ENCODE measurements around the gene EXOC6B.

Gene EXOC6B

GRCh38 chr2:72694715-72695496 lies 130.9 kb downstream of the EXOC6B start:
- Histone ChIP-seq H3K4me3 (ENCODE audit: insufficient read depth, low read depth, low read length) (no peak overlapping the region), H3K4me1 (ENCODE audit: control insufficient read depth, insufficient read depth, low read length) (peaks cover 9% of the 10 kb centered on the region), H3K27ac (ENCODE audit: insufficient read depth, low read depth, low read length, poor library complexity, severe bottlenecking) (no peak overlapping the region), H3K27me3 (ENCODE audit: control insufficient read depth, insufficient read depth, low read length, poor library complexity, severe bottlenecking) (no peaks in the 10 kb centered on the region), H3K36me3 (ENCODE audit: control insufficient read depth, insufficient read depth, low read length) (no peaks in the 10 kb centered on the region), H3K9me3 (ENCODE audit: control insufficient read depth, low read length) (no peaks in the 10 kb centered on the region)
- 64 to 71% methylated on average over 9 of the region's 9 CpGs for WGBS, 2 experiments

GRCh38 chr2:72689579-72690195 lies 136.1 kb downstream of the EXOC6B start:
- H3K36me3 ChIP-seq (ENCODE audit: control insufficient read depth, insufficient read depth, low read length) = no peaks in the 10 kb centered on the region
- no peak overlapping the region for H3K4me3 ChIP-seq (ENCODE audit: insufficient read depth, low read depth, low read length)
- 91 to 93% methylated on average over 5 of the region's 5 CpGs for WGBS, 2 experiments
- no peaks in the 10 kb centered on the region for H3K27me3 ChIP-seq (ENCODE audit: control insufficient read depth, insufficient read depth, low read length, poor library complexity, severe bottlenecking)
- no peaks in the 10 kb centered on the region for H3K9me3 ChIP-seq (ENCODE audit: control insufficient read depth, low read length)
- H3K27ac ChIP-seq (ENCODE audit: insufficient read depth, low read depth, low read length, poor library complexity, severe bottlenecking) = no peak overlapping the region
- peaks cover 2% of the 10 kb centered on the region for H3K4me1 ChIP-seq (ENCODE audit: control insufficient read depth, insufficient read depth, low read length)

GRCh38 chr2:72685638-72686213 lies 140.1 kb downstream of the EXOC6B start:
- no peak overlapping the region for H3K4me3 ChIP-seq (ENCODE audit: insufficient read depth, low read depth, low read length)
- no peaks in the 10 kb centered on the region for H3K27me3 ChIP-seq (ENCODE audit: control insufficient read depth, insufficient read depth, low read length, poor library complexity, severe bottlenecking)
- no peak overlapping the region for H3K27ac ChIP-seq (ENCODE audit: insufficient read depth, low read depth, low read length, poor library complexity, severe bottlenecking)
- H3K36me3 ChIP-seq (ENCODE audit: control insufficient read depth, insufficient read depth, low read length) = no peaks in the 10 kb centered on the region
- 94% methylated on average over 3 of the region's 3 CpGs for WGBS, 2 experiments
- H3K9me3 ChIP-seq (ENCODE audit: control insufficient read depth, low read length) = no peaks in the 10 kb centered on the region
- no peaks in the 10 kb centered on the region for H3K4me1 ChIP-seq (ENCODE audit: control insufficient read depth, insufficient read depth, low read length)

DNA sequence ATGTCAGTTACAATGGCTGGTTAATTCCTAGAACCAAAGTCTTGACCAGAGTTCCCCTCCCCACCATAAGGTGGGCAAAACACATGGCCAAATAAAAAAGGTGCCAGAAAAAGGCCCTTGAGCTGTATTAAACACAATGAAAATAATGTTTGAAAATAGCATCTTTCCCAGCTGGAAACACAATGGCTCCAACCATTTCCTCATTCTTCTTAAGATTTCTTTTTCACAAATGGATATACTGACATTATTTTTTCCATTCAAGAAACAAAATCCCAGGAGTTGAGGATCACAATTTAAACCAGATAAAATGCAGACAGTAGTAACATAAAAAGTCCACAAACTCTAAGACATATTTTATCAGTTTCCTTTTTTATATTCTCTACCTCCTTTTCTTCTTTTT lies 143.8 kb downstream of the EXOC6B start:
- Histone ChIP-seq H3K4me3 (ENCODE audit: insufficient read depth, low read depth, low read length) (no peak overlapping the region), H3K9me3 (ENCODE audit: control insufficient read depth, low read length) (no peaks in the 10 kb centered on the region), H3K36me3 (ENCODE audit: control insufficient read depth, insufficient read depth, low read length) (no peaks in the 10 kb centered on the region), H3K27ac (ENCODE audit: insufficient read depth, low read depth, low read length, poor library complexity, severe bottlenecking) (no peak overlapping the region), H3K4me1 (ENCODE audit: control insufficient read depth, insufficient read depth, low read length) (no peaks in the 10 kb centered on the region), H3K27me3 (ENCODE audit: control insufficient read depth, insufficient read depth, low read length, poor library complexity, severe bottlenecking) (no peaks in the 10 kb centered on the region)

DNA sequence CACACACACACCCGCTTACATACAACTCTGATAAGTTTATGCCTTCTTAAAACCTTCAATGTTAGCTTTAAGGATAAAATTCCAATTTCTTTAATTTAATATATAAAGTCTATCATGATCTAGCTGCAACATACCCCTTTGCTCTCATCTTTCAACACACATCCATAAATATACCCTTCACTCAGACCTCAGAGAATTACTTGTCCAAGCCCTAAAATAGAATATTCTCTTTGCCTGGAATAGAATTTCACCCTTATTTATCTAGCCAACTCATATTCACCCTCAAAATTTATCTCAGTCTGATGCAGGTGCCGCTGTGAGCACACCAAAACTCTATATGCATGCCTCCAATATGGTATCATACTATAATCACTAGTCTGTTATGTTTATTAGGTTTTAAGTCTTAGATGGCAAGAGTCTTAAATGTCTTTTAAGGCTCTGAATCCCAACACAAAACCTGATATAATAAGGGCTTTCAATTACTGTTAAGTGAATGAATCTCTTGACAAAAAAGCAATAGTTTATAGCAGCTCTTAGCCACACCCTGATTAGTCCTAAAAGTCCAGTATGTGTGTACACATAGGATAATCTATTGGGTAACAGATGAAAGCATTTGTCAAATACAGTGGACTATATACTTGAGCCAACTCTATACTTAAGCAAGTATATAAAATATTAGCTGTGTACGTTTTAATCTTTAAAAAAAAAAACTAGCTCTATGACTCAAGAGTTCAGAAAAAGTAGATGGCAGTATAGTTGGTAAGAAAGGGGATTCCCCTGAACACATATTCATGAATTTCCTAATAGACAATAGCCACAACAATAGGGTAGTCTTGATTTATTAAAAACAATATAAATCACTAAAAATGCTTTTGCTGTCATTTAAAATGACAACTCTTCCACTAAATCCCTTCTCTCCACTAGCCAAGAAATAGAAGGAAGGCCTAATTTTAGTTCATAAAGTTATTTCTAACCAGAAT lies 144.5 kb downstream of the EXOC6B start:
- 97 to 100% methylated on average over 2 of the region's 3 CpGs for WGBS, 2 experiments
- H3K36me3 ChIP-seq (ENCODE audit: control insufficient read depth, insufficient read depth, low read length) = no peaks in the 10 kb centered on the region

DNA sequence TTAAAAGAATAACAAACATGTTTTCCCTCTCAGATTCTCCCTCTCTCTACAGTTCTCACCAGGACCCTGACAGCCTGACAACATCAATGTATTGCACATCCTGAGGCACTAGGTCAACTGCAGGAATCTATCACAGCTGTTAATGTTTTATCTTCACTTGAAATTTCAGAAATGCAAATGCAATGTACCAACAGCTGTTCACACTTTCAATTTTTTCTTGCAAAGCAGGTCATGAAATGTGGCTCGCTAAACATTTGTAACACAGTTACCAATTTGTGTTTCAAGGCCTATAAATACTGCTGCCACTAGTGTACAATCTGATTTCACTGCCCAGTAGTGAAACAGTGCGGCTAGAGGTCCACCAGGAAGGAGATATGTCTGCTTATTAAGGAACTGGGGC lies 147.8 kb downstream of the EXOC6B start:
- Histone ChIP-seq H3K9me3 (ENCODE audit: control insufficient read depth, low read length) (no peaks in the 10 kb centered on the region), H3K4me1 (ENCODE audit: control insufficient read depth, insufficient read depth, low read length) (no peaks in the 10 kb centered on the region), H3K27ac (ENCODE audit: insufficient read depth, low read depth, low read length, poor library complexity, severe bottlenecking) (no peak overlapping the region), H3K27me3 (ENCODE audit: control insufficient read depth, insufficient read depth, low read length, poor library complexity, severe bottlenecking) (no peaks in the 10 kb centered on the region), H3K4me3 (ENCODE audit: insufficient read depth, low read depth, low read length) (no peak overlapping the region), H3K36me3 (ENCODE audit: control insufficient read depth, insufficient read depth, low read length) (no peaks in the 10 kb centered on the region)
- WGBS, 2 experiments = 94 to 98% methylated on average over 2 of the region's 2 CpGs

More for the DNA sequence above, 144.5 kb downstream of the EXOC6B start:
- no peaks in the 10 kb centered on the region for H3K4me1 ChIP-seq (ENCODE audit: control insufficient read depth, insufficient read depth, low read length)
- no peak overlapping the region for H3K27ac ChIP-seq (ENCODE audit: insufficient read depth, low read depth, low read length, poor library complexity, severe bottlenecking)
- H3K4me3 ChIP-seq (ENCODE audit: insufficient read depth, low read depth, low read length) = no peak overlapping the region
- H3K9me3 ChIP-seq (ENCODE audit: control insufficient read depth, low read length) = no peaks in the 10 kb centered on the region
- H3K27me3 ChIP-seq (ENCODE audit: control insufficient read depth, insufficient read depth, low read length, poor library complexity, severe bottlenecking) = no peaks in the 10 kb centered on the region

GRCh38 chr2:72676341-72677025 lies 149.3 kb downstream of the EXOC6B start:
- WGBS, 2 experiments = 87 to 90% methylated on average over 5 of the region's 5 CpGs
- Histone ChIP-seq H3K27me3 (ENCODE audit: control insufficient read depth, insufficient read depth, low read length, poor library complexity, severe bottlenecking) (no peaks in the 10 kb centered on the region), H3K4me1 (ENCODE audit: control insufficient read depth, insufficient read depth, low read length) (no peaks in the 10 kb centered on the region), H3K4me3 (ENCODE audit: insufficient read depth, low read depth, low read length) (no peak overlapping the region), H3K27ac (ENCODE audit: insufficient read depth, low read depth, low read length, poor library complexity, severe bottlenecking) (no peak overlapping the region), H3K9me3 (ENCODE audit: control insufficient read depth, low read length) (no peaks in the 10 kb centered on the region), H3K36me3 (ENCODE audit: control insufficient read depth, insufficient read depth, low read length) (no peaks in the 10 kb centered on the region)

DNA sequence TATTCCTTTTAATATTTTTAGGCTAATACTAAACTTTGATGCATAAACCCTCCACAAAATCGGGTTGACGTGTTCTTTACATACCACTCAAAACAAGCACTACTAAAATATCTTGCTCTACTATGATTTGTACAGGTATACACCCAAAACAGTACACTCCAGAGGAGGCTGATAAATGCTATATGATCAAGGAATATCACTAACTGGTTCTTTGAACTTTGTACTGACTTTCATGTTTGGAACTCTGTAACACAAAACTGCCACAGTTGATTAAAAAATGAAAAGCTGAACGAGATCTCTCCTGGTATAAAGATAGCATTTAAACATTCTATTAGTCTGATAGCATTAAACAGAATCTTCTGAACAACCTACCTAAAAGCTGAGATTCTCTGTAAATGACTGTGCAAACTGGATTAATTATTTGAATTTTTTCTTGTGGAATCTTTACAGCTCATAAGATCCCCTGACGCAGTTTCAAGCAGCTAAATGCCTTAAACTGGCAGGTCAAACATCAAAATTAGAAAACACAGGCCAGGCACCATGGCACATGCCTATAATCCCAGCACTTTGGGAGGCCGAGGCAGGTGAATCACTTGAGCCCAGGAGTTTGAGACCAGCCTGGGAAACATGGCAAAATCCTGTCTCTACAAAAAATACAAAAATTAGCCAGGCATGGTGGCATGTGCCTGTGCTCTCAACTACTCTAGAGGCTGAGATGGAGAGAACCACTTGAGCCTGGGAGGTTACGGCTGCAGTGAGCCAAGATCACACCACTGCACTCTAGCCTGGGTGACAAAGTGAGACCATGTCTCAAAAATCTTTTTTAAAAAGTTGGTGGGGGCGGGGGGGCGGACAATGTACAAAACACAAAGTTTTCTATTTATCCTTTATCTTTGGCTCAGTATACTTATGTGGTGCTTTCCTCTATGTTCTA lies 150.6 kb downstream of the EXOC6B start:
- H3K9me3 ChIP-seq (ENCODE audit: control insufficient read depth, low read length) = no peaks in the 10 kb centered on the region
- no peaks in the 10 kb centered on the region for H3K36me3 ChIP-seq (ENCODE audit: control insufficient read depth, insufficient read depth, low read length)
- H3K4me3 ChIP-seq (ENCODE audit: insufficient read depth, low read depth, low read length) = no peak overlapping the region
- WGBS, 2 experiments = 90 to 91% methylated on average over 7 to 8 of the region's 8 CpGs
- H3K27ac ChIP-seq (ENCODE audit: insufficient read depth, low read depth, low read length, poor library complexity, severe bottlenecking) = no peak overlapping the region
- H3K27me3 ChIP-seq (ENCODE audit: control insufficient read depth, insufficient read depth, low read length, poor library complexity, severe bottlenecking) = no peaks in the 10 kb centered on the region
- H3K4me1 ChIP-seq (ENCODE audit: control insufficient read depth, insufficient read depth, low read length) = no peaks in the 10 kb centered on the region

DNA sequence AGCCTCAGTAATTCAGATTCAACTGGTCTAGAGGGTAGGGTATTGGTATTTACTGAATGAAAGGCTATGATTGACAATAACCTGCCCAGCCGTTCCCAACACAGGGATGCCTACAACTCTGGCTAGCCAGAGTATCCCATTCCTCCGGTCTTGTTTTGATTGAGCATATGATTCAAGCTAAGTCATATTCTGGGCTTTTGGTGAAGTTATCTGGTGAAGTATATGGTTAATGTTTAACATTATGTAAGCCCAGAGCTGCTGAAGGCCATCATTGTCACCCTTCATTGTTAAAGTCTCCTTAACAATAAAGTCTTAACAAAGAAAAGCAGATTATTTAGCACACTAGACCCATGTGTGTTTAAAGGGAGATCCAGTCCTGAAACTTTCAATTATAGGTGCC lies 152.6 kb downstream of the EXOC6B start:
- no peak overlapping the region for H3K27ac ChIP-seq (ENCODE audit: insufficient read depth, low read depth, low read length, poor library complexity, severe bottlenecking)
- no peaks in the 10 kb centered on the region for H3K4me1 ChIP-seq (ENCODE audit: control insufficient read depth, insufficient read depth, low read length)
- H3K9me3 ChIP-seq (ENCODE audit: control insufficient read depth, low read length) = no peaks in the 10 kb centered on the region
- H3K36me3 ChIP-seq (ENCODE audit: control insufficient read depth, insufficient read depth, low read length) = no peaks in the 10 kb centered on the region
- H3K4me3 ChIP-seq (ENCODE audit: insufficient read depth, low read depth, low read length) = no peak overlapping the region
- WGBS, 2 experiments = 89 to 97% methylated on average over 2 of the region's 2 CpGs
- H3K27me3 ChIP-seq (ENCODE audit: control insufficient read depth, insufficient read depth, low read length, poor library complexity, severe bottlenecking) = no peaks in the 10 kb centered on the region

Data from ectodermal cell (in vitro differentiated cells).